Gastroesophageal sphincter (tissue), 3 donors: ENCODE measurements around the gene P2RY14.

ENCODE experiments used
- CTCF ChIP-seq, 4 experiments: fragments of 200-600 bp in 2 of 4; fragments of 450-650 bp in 2 of 4; sonication (generic) in 1 of 4; IDR thresholded peaks; one replicate each; pipeline ENCODE4 v1.5.1; 2017 to 2019; ENCODE audit warnings: antibody characterized with exemption in 4 of 4, mild to moderate bottlenecking in 2 of 4, moderate library complexity in 2 of 4
- EP300 ChIP-seq: sonication (generic); formaldehyde crosslinking; IDR thresholded peaks from one replicate; pipeline ENCODE4 v1.6.1; 2017; ENCODE audit warnings: antibody characterized with exemption, mild to moderate bottlenecking
- POLR2A ChIP-seq, 2 donors: fragments of 450-650 bp; IDR thresholded peaks; one replicate each; pipeline ENCODE4 v1.6.1; 2017; ENCODE audit warnings: antibody characterized with exemption in 2 of 2, mild to moderate bottlenecking in 2 of 2, moderate library complexity in 1 of 2
- POLR2AphosphoS5 ChIP-seq: sonication (generic); formaldehyde crosslinking; IDR thresholded peaks from one replicate; pipeline ENCODE4 v1.6.1; 2017; ENCODE audit warnings: antibody characterized with exemption

- TF ChIP-seq POLR2A (IDR thresholded peaks at IDR 0.05) (no peak), CTCF (IDR thresholded peaks at IDR 0.05) (no peak), EP300 (no peak), POLR2AphosphoS5 (no peak)
Observed at GRCh38 chr3:151289445-151289844, 11.1 kb upstream of the P2RY14 start.
